Measurements from ENCODE around the gene MANSC1. TPM values are rescaled to one million over a fixed set of nuclear protein-coding genes. Genes with fewer than 3 reads are reported as not detected.

MANSC1 gene
- total RNA-seq, 1 experiment from 2014 or later = 10.0 TPM

- in situ Hi-C loops (cut with HindIII; ENCODE audit: low pct_unique_long_range_greater_than_20kb, low sequenced_read_pairs) = no loop called here
- DNase-seq (ENCODE audit: low read depth, low spot score) (no peak), ATAC-seq (no peak)
- H3K27ac ChIP-seq (ENCODE audit: low read length) = no peak overlapping the region
- no peaks in the 10 kb centered on the region for H3K27me3 ChIP-seq (ENCODE audit: control insufficient read depth, insufficient read depth, low read length)
- no peaks in the 10 kb centered on the region for H3K36me3 ChIP-seq (ENCODE audit: control insufficient read depth, insufficient read depth, low read length)
- ChIA-PET POLR2A (interaction anchor here (0.7 kb wide), 1 partner anchor 28 kb away, joined by 4 read pairs; the partner anchor contains the start of gene BORCS5), CTCF (no interaction called here)
- H3K9me3 ChIP-seq (ENCODE audit: control insufficient read depth, insufficient read depth, low read depth, low read length) = no peaks in the 10 kb centered on the region
- H3K4me1 ChIP-seq (ENCODE audit: control insufficient read depth, insufficient read depth, low read length) = no peaks in the 10 kb centered on the region
- no peak overlapping the region for H3K4me3 ChIP-seq (ENCODE audit: low read depth in 2 of 2, low read length in 2 of 2)
- intact Hi-C loops (cut with micrococcal nuclease; ENCODE audit: unreplicated experiment) = no loop called here
- no TSS peak for BruUV-seq (replicated peaks)
- no peak for TF ChIP-seq CTCF (IDR thresholded peaks at IDR 0.05)
- no peak for TF ChIP-seq POLR2AphosphoS5 (IDR thresholded peaks at IDR 0.05; ENCODE audit: low read depth, low read length)
- TF ChIP-seq REST (IDR thresholded peaks at IDR 0.05; ENCODE audit: insufficient read depth in 1 of 2, low read depth in 2 of 2, low read length in 1 of 2) = no peak
- TF ChIP-seq TCF7L2 (IDR thresholded peaks at IDR 0.05; ENCODE audit: low read depth, low read length) = no peak
- TF ChIP-seq SIN3A (IDR thresholded peaks at IDR 0.05; ENCODE audit: borderline replicate concordance, insufficient read depth, low read depth, low read length) = no peak
Measured at GRCh38 chr12:12384571-12385340, 34.7 kb upstream of the MANSC1 start.

GRCh38 chr12:12381982-12382381 lies 31.9 kb upstream of the MANSC1 start:
- DNase-seq (ENCODE audit: low read depth, low spot score) (no peak), ATAC-seq (no peak)
- Histone ChIP-seq H3K4me1 (ENCODE audit: control insufficient read depth, insufficient read depth, low read length) (no peaks in the 10 kb centered on the region), H3K4me3 (ENCODE audit: low read depth in 2 of 2, low read length in 2 of 2) (no peak overlapping the region), H3K27ac (ENCODE audit: low read length) (no peak overlapping the region), H3K36me3 (ENCODE audit: control insufficient read depth, insufficient read depth, low read length) (no peaks in the 10 kb centered on the region), H3K27me3 (ENCODE audit: control insufficient read depth, insufficient read depth, low read length) (no peaks in the 10 kb centered on the region), H3K9me3 (ENCODE audit: control insufficient read depth, insufficient read depth, low read depth, low read length) (no peaks in the 10 kb centered on the region)
- POLR2A ChIA-PET = no interaction called here
- intact Hi-C loops (cut with micrococcal nuclease; ENCODE audit: unreplicated experiment) = no loop called here
- CTCF ChIA-PET = no interaction called here
- in situ Hi-C loops (cut with HindIII; ENCODE audit: low pct_unique_long_range_greater_than_20kb, low sequenced_read_pairs) = no loop called here
- no peak for TF ChIP-seq POLR2AphosphoS5 (IDR thresholded peaks at IDR 0.05; ENCODE audit: low read depth, low read length)
- TF ChIP-seq CTCF (IDR thresholded peaks at IDR 0.05) = no peak
- no peak for TF ChIP-seq REST (IDR thresholded peaks at IDR 0.05; ENCODE audit: insufficient read depth in 1 of 2, low read depth in 2 of 2, low read length in 1 of 2)
- TF ChIP-seq SIN3A (IDR thresholded peaks at IDR 0.05; ENCODE audit: borderline replicate concordance, insufficient read depth, low read depth, low read length) = no peak
- no peak for TF ChIP-seq TCF7L2 (IDR thresholded peaks at IDR 0.05; ENCODE audit: low read depth, low read length)
- BruUV-seq (replicated peaks) = no TSS peak

Measured in Panc1 (cell line).